Karpas-422 (cell line): ENCODE results near the gene OSBPL8. TPM values are rescaled to one million over a fixed set of nuclear protein-coding genes. Genes with fewer than 3 reads are reported as not detected.
"Not testable (repeated sequence)": the region's sequence is repeated elsewhere in the genome, so short reads cannot be mapped to it uniquely, and the experiment has no call there.

Source experiments
- DNase-seq: peaks from one replicate; pipeline ENCODE4 v3.0.0-alpha.2; 2015
- H2AFZ ChIP-seq: fragments of 200-600 bp; sonication (generic); 2 replicates; pipeline ENCODE4 v1.6.1; 2014; ENCODE audit warnings: antibody characterized with exemption, low read length, mixed read lengths
- H3K27ac ChIP-seq: fragments of 200-600 bp; sonication (generic); 2 replicates; pipeline ENCODE4 v1.5.1; 2014; ENCODE audit warnings: mild to moderate bottlenecking, low read length, moderate library complexity
- H3K27me3 ChIP-seq: fragments of 200-600 bp; sonication (generic); 2 replicates; pipeline ENCODE4 v1.6.1; 2014; ENCODE audit warnings: low read length, mixed read lengths
- H3K36me3 ChIP-seq: fragments of 200-600 bp; sonication (generic); 2 replicates; pipeline ENCODE4 v1.6.1; 2014; ENCODE audit warnings: low read length, mixed read lengths; ENCODE audit not compliant: insufficient read depth
- H3K4me1 ChIP-seq: fragments of 200-600 bp; sonication (generic); 2 replicates; pipeline ENCODE4 v1.6.1; 2014; ENCODE audit warnings: mild to moderate bottlenecking, low read length, mixed read lengths
- H3K4me2 ChIP-seq: fragments of 200-600 bp; sonication (generic); 2 replicates; pipeline ENCODE4 v1.6.1; 2014; ENCODE audit warnings: low read length, low read depth, mild to moderate bottlenecking; ENCODE audit not compliant: poor library complexity, severe bottlenecking
- H3K4me3 ChIP-seq: fragments of 200-600 bp; sonication (generic); 2 replicates; pipeline ENCODE4 v1.5.1; 2014; ENCODE audit warnings: mild to moderate bottlenecking, antibody characterized with exemption, low read length, mixed read lengths
- H3K79me2 ChIP-seq: fragments of 200-600 bp; sonication (generic); 2 replicates; pipeline ENCODE4 v1.6.1; 2014; ENCODE audit warnings: mild to moderate bottlenecking, low read length, mixed read lengths
- H3K9ac ChIP-seq: fragments of 200-600 bp; sonication (generic); 2 replicates; pipeline ENCODE4 v1.6.0; 2014; ENCODE audit warnings: low read length
- H3K9me2 ChIP-seq: fragments of 200-600 bp; sonication (generic), shearing (Covaris generic); replicated peaks from 2 replicates; pipeline ENCODE4 v1.6.0; 2014; ENCODE audit warnings: mild to moderate bottlenecking, low read length, moderate library complexity; ENCODE audit not compliant: insufficient read depth
- H3K9me3 ChIP-seq: fragments of 300-700, 200-600 bp; sonication (generic); 2 replicates; pipeline ENCODE4 v1.6.1; 2014; ENCODE audit warnings: low read length, mixed read lengths
- H4K20me1 ChIP-seq: fragments of 200-600 bp; sonication (generic); 2 replicates; pipeline ENCODE4 v1.6.1; 2014; ENCODE audit warnings: mild to moderate bottlenecking, antibody characterized with exemption, low read length, low read depth; ENCODE audit not compliant: insufficient read depth
- total RNA-seq: library from RNA; depleted of rRNA; stranded (reverse); fragments of >200 nt; shearing (Covaris generic); gene quantifications from 2 replicates; pipeline ENCODE4 v1.2.3, GENCODE V29; 2014; ENCODE audit warnings: low replicate concordance

OSBPL8 gene
- total RNA-seq, 1 experiment from 2014 or later: 116 TPM

DNA sequence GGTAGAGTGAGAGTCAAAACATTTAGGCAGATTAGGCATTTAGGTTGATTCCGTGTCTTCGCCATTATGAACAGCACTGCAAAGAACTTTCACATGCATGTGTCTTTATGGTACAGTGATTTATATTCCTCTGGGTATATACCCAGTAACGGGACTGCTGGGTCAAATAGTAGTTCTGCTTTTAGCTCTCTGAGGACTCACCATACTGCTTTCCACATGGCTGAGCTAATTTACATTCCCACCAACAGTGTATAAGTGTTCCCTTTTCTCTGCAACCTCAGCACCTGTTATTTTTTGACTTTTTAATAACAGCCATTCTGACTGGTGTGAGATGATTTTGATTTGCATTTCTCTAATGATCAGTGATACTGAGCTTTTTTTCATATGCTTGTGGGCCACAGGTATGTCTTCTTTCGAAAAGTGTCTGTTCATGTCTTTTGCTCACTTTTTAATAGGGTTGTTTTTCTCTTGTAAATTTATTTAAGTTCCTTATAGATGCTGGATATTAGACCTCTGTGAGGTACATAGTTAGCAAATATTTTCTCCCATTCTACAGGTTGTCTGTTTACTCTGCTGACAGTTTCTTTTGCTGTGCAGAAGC is 48.4 kb downstream of the OSBPL8 start:
- Histone ChIP-seq H3K79me2 (peaks cover 85% of the 10 kb centered on the region), H3K27ac (peak overlapping the region; percentile 95), H3K36me3 (peaks cover 17% of the 10 kb centered on the region), H3K4me2 (peak overlapping the region; percentile 49), H3K9ac (0 out of 2 replicates have a peak overlapping the region, but pooled peaks have one; percentile 17), H3K4me1 (peaks cover 36% of the 10 kb centered on the region), H3K4me3 (peak overlapping the region; percentile 33)
- not testable (repeated sequence) for H3K9me3 ChIP-seq, H2AFZ ChIP-seq, H4K20me1 ChIP-seq, H3K27me3 ChIP-seq, H3K9me2 ChIP-seq
- peak; percentile 97 for DNase-seq

DNA sequence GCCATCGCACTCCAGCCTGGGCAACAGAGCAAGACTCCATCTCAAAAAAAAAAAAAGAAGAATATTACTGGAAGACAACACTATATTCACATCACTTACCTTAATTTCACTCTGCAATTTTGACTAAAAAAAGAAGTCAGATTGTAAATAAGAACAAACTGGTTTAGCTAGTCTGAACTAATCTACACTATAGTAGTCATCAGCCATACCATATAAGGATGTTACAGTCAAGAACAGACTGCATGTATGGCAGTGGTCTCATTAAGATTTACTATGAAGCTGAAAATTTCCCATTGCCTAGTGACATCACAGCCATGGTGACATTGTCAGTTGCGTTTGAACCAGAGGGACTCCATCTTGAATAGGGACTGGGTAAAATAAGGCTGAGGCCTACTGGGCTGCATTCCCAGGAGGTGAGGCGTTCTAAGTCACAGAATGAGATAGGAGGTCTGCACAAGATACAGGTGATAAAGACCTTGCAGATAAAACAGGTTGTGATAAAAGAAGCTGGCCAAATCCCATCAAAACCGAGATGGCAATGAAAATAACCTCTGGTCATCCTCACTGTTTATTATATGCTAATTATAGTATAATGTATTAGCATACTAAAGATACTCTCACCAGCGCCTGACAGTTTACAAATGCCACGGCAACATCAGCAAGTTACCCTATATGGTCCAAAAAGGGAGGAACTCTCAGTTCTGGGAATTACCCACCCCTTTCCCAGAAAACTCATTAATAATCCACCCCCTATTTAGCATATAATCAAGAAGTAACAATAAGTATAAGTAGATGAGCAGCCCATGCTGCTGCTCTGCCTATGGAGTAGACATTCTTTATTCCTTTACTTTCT is 51.2 kb downstream of the OSBPL8 start:
- no peak for DNase-seq
- peaks cover 44% of the 10 kb centered on the region for H3K4me1 ChIP-seq
- peak overlapping the region; percentile 89; the same call in 1 of the 2 replicates for H3K27ac ChIP-seq
- H4K20me1 ChIP-seq: no peaks in the 10 kb centered on the region
- H3K27me3 ChIP-seq: no peaks in the 10 kb centered on the region
- no peak overlapping the region for H3K9ac ChIP-seq
- H3K4me3 ChIP-seq: no peak overlapping the region
- peaks cover 21% of the 10 kb centered on the region; the same call in 1 of the 2 replicates for H3K36me3 ChIP-seq
- no peaks in the 10 kb centered on the region for H3K9me2 ChIP-seq
- H3K79me2 ChIP-seq: peaks cover 86% of the 10 kb centered on the region
- H3K9me3 ChIP-seq: peaks cover 8% of the 10 kb centered on the region; the same call in 1 of the 2 replicates
- no peak overlapping the region for H3K4me2 ChIP-seq
- no peak overlapping the region for H2AFZ ChIP-seq

DNA sequence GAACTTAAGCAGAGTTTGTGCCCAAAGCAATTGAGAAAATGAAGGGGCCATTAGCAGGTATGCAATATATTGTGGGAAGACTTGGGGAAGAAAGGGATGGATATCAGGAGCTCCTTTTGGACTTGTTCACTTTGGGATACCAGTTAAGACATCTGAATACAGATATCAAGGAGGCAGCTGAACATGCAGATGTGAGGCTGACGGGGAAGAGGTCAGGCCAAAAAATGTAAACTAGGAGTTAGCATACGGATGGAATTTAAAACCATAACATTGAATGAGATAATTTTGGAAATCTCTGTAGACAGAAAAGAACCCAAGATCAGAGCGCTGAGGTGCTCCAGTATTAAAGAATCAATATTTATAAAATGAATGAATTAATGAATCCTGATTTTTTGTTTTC is 53.4 kb downstream of the OSBPL8 start:
- Histone ChIP-seq H3K4me3 (no peak overlapping the region), H3K9me2 (no peaks in the 10 kb centered on the region), H4K20me1 (no peaks in the 10 kb centered on the region), H3K4me2 (no peak overlapping the region), H3K36me3 (peaks cover 21% of the 10 kb centered on the region; the same call in 1 of the 2 replicates), H3K27ac (peak overlapping the region; percentile 36; the same call in 1 of the 2 replicates), H2AFZ (no peak overlapping the region), H3K27me3 (no peaks in the 10 kb centered on the region), H3K9me3 (no peaks in the 10 kb centered on the region), H3K4me1 (peaks cover 38% of the 10 kb centered on the region), H3K79me2 (peaks cover 97% of the 10 kb centered on the region), H3K9ac (no peak overlapping the region)
- no peak for DNase-seq

DNA sequence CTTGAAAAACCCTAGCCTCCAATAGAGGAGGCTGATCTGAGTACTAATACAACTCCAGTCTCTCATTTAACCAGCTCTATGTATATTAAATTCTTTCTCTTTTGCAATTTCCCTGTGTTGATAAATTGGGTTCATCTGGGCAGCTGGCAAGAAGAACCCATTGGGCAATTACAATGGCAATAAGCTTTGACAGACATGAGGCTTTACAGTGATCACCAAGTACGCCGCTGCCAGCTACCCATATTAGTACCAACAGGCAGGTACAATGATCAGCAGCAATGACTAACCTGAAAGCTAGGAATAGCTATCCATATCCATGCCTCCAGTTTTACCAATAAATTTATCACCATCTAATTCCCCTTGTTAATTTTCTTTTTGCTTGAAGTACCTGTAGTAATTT is 54.5 kb downstream of the OSBPL8 start:
- no peak overlapping the region for H3K27ac ChIP-seq
- peaks cover 21% of the 10 kb centered on the region; the same call in 1 of the 2 replicates for H3K36me3 ChIP-seq
- no peaks in the 10 kb centered on the region for H4K20me1 ChIP-seq
- H3K4me1 ChIP-seq: peaks cover 31% of the 10 kb centered on the region
- peaks cover 98% of the 10 kb centered on the region for H3K79me2 ChIP-seq
- no peak overlapping the region for H3K4me3 ChIP-seq
- no peaks in the 10 kb centered on the region for H3K9me3 ChIP-seq
- H3K9ac ChIP-seq: no peak overlapping the region
- no peaks in the 10 kb centered on the region for H3K27me3 ChIP-seq
- DNase-seq: no peak
- H2AFZ ChIP-seq: no peak overlapping the region
- H3K4me2 ChIP-seq: no peak overlapping the region
- H3K9me2 ChIP-seq: no peaks in the 10 kb centered on the region

DNA sequence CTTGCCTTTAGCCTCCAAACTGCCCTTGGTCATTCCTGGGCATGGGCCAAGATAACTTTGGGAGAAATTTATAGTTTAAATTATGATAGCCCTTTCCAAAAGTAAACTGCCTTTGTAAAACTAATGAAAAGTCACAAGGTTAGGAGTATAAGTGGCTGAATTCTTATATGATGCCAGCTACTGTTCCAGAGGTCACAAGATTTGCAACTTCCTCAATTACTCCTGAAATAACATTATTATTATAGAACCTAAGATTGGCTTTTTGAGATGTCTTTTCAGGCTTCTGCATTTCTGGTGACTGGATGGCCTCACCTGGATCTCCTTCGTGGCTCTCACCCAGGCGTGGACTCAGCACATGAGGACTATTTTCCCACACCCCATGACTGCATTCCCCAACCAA is 55.0 kb downstream of the OSBPL8 start:
- Histone ChIP-seq H3K4me2 (no peak overlapping the region), H3K79me2 (peaks cover 98% of the 10 kb centered on the region)

DNA sequence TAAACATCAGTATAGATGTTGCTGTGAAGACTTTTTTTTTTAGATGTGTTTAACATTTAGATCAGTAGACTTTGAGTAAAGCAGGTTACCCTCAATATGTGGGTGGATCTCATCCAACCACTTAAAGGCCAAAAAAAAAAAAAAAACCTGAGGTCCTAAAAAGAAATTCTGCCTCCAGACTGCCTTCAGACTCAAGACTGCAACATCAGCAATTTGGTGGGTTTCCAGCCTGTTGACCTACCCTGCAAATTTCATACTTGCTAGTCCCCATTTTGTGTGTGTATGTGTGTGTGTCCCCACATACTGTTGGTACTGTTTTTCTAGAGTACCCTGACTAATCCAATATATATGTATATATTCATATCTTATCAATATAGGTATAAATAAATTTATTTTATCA is 55.6 kb downstream of the OSBPL8 start:
- Histone ChIP-seq H3K4me2 (no peak overlapping the region), H2AFZ (no peak overlapping the region), H3K9me3 (no peaks in the 10 kb centered on the region), H3K9me2 (no peaks in the 10 kb centered on the region), H3K27me3 (no peaks in the 10 kb centered on the region), H3K4me1 (peaks cover 20% of the 10 kb centered on the region), H3K27ac (no peak overlapping the region), H4K20me1 (no peaks in the 10 kb centered on the region), H3K79me2 (peaks cover 95% of the 10 kb centered on the region), H3K4me3 (no peak overlapping the region), H3K9ac (no peak overlapping the region), H3K36me3 (peaks cover 14% of the 10 kb centered on the region; the same call in 1 of the 2 replicates)
- no peak for DNase-seq

More for the DNA sequence above, 55.0 kb downstream of the OSBPL8 start:
- no peaks in the 10 kb centered on the region for H3K27me3 ChIP-seq
- DNase-seq: no peak
- H3K9me2 ChIP-seq: no peaks in the 10 kb centered on the region
- no peaks in the 10 kb centered on the region for H4K20me1 ChIP-seq
- peaks cover 20% of the 10 kb centered on the region; the same call in 1 of the 2 replicates for H3K36me3 ChIP-seq
- peaks cover 26% of the 10 kb centered on the region for H3K4me1 ChIP-seq
- H3K27ac ChIP-seq: no peak overlapping the region
- H3K4me3 ChIP-seq: no peak overlapping the region
- H3K9me3 ChIP-seq: no peaks in the 10 kb centered on the region
- H2AFZ ChIP-seq: no peak overlapping the region
- H3K9ac ChIP-seq: no peak overlapping the region

DNA sequence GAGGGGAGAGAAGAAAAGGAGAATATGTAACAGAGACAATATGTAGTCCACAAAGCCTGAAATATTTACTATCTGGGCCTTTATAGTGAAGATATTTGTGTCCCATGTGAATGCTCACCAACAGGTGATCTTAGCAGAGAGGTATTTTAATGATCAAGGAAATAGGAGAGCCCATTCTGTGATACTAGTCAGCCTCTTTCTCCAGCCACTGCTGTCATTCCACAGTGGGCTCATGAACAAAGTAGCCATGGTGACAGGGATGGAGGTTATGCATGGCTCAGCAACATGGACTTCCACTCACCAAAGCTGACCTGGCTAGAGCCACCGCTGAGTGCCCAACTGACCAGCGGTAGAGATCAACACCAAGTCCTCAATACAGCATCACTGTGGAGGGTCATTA is 58.2 kb downstream of the OSBPL8 start:
- Histone ChIP-seq H2AFZ (no peak overlapping the region), H3K4me1 (peaks cover 13% of the 10 kb centered on the region), H3K27me3 (no peaks in the 10 kb centered on the region), H3K9me2 (no peaks in the 10 kb centered on the region), H3K4me3 (no peak overlapping the region), H3K9me3 (no peaks in the 10 kb centered on the region), H4K20me1 (no peaks in the 10 kb centered on the region), H3K79me2 (peaks cover 93% of the 10 kb centered on the region), H3K4me2 (no peak overlapping the region), H3K27ac (no peak overlapping the region), H3K36me3 (peaks cover 14% of the 10 kb centered on the region; the same call in 1 of the 2 replicates), H3K9ac (no peak overlapping the region)
- no peak for DNase-seq

DNA sequence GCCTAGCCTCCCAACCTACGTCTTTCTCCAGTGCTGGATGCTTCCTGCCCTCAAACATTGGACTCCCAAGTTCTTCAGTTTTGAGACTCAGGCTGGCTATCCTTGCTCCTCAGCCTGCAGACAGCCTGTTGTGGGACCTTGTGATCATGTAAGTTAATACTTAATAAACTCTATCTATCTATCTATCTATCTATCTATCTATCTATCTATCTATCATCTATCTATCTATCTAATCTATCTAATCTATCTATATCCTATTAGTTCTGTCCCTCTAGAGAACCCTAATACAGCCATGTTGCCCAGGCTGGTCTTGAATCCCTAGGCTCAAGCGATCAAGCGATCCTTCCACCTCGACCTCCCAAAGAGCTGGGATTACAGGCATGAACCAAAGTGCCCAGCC is 60.4 kb downstream of the OSBPL8 start:
- not testable (repeated sequence) for H3K27me3 ChIP-seq, H2AFZ ChIP-seq, H3K4me3 ChIP-seq, H3K9me3 ChIP-seq, H3K4me2 ChIP-seq, H3K9me2 ChIP-seq, DNase-seq, H4K20me1 ChIP-seq, H3K36me3 ChIP-seq, H3K27ac ChIP-seq, H3K4me1 ChIP-seq, H3K9ac ChIP-seq
- peaks cover 93% of the 10 kb centered on the region for H3K79me2 ChIP-seq
